Esophagus squamous epithelium (tissue), 5 donors: ENCODE measurements around the gene DNTT. TPM values are rescaled to one million over a fixed set of nuclear protein-coding genes. Genes with fewer than 3 reads are reported as not detected.

Source experiments
- DNase-seq: peaks from one replicate; lab custom pipeline; 2025; lab: John Stamatoyannopoulos, UW
- H3K27ac ChIP-seq, 4 donors: fragments of 200-600 bp; sonication (generic); one replicate each; pipeline ENCODE4 v1.5.1; 2016 to 2019; ENCODE audit warnings: mild to moderate bottlenecking in 1 of 4
- H3K27me3 ChIP-seq, 4 donors: fragments of 200-600 bp; sonication (generic); 1 replicate in 3 of 4; 2 replicates in 1 of 4; pipeline versions ENCODE4 v1.5.1 to v1.6.0; 2017 to 2021; ENCODE audit warnings: antibody characterized with exemption in 1 of 4
- H3K36me3 ChIP-seq, 3 donors: fragments of 200-600 bp; sonication (generic); one replicate each; pipeline ENCODE4 v1.5.1; 2016 to 2019
- H3K4me1 ChIP-seq, 3 donors: fragments of 200-600 bp; sonication (generic); one replicate each; pipeline ENCODE4 v1.5.1; 2017 to 2019
- H3K4me3 ChIP-seq, 4 donors: fragments of 200-600 bp; sonication (generic); 1 replicate in 3 of 4; 2 replicates in 1 of 4; pipeline ENCODE4 v1.5.1; 2016 to 2019; ENCODE audit warnings: mild to moderate bottlenecking in 2 of 4, moderate library complexity in 1 of 4
- H3K9me3 ChIP-seq, 3 donors: fragments of 200-600 bp; sonication (generic); one replicate each; pipeline ENCODE4 v1.5.1; 2016 to 2019
- POLR2A ChIP-seq, 4 donors: fragments of 450-650 bp; IDR thresholded peaks; one replicate each; pipeline ENCODE4 v1.6.1; 2017; ENCODE audit warnings: antibody characterized with exemption in 4 of 4, mild to moderate bottlenecking in 4 of 4, moderate library complexity in 3 of 4
- WGBS, 2 donors: methylation state at CpG; one replicate each; pipeline ENCODE4 v1.1.5; 2018; 5-methylcytosine and 5-hydroxymethylcytosine counted together
- intact Hi-C: fragments of 100-400 bp; cut with DNase I; formaldehyde crosslinking; loops from one replicate; pipeline ENCODE4 v1.15.0; 2022
- total RNA-seq, 4 donors: library from RNA; depleted of rRNA; stranded (reverse); fragments of >200 nt; gene quantifications; one replicate each; pipeline ENCODE4 v1.1.0, GENCODE V29; 2016
- TF ChIP-seq, protein P1 (sequence below), 6 experiments: fragments of 450-650 bp in 4 of 6; fragments of 200-600 bp in 2 of 6; sonication (generic) in 2 of 6; IDR thresholded peaks; one replicate each; pipeline ENCODE4 v1.5.1; 2016 to 2019; ENCODE audit warnings: antibody characterized with exemption in 6 of 6, mild to moderate bottlenecking in 4 of 6, moderate library complexity in 4 of 6
- donor health status: DM: yes; HTN: yes; CAD: no.

Gene DNTT
- not detected for total RNA-seq

DNA sequence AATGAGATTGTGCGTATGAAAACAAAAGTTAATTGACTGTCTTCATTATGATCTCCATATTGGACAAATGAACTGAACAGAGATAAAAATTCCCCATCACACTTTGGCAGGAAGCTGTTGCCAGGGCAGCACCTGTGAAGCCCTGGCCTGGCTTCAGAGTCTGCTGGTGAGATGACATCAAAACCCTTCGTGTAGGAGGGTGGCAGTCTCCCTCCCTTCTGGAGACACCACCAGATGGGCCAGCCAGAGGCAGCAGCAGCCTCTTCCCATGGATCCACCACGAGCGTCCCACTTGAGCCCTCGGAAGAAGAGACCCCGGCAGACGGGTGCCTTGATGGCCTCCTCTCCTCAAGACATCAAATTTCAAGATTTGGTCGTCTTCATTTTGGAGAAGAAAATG, at the start of gene DNTT:
TSS of gene DNTT (plus strand) at position 205 of the 400 bp plus-strand sequence. CDS start at position 269, 64 bp downstream.
- H3K36me3 ChIP-seq, result no peaks in the 10 kb centered on the region
- no peaks in the 10 kb centered on the region for H3K9me3 ChIP-seq
- intact Hi-C loops, result no loop called here
- TF ChIP-seq, protein P1, sequence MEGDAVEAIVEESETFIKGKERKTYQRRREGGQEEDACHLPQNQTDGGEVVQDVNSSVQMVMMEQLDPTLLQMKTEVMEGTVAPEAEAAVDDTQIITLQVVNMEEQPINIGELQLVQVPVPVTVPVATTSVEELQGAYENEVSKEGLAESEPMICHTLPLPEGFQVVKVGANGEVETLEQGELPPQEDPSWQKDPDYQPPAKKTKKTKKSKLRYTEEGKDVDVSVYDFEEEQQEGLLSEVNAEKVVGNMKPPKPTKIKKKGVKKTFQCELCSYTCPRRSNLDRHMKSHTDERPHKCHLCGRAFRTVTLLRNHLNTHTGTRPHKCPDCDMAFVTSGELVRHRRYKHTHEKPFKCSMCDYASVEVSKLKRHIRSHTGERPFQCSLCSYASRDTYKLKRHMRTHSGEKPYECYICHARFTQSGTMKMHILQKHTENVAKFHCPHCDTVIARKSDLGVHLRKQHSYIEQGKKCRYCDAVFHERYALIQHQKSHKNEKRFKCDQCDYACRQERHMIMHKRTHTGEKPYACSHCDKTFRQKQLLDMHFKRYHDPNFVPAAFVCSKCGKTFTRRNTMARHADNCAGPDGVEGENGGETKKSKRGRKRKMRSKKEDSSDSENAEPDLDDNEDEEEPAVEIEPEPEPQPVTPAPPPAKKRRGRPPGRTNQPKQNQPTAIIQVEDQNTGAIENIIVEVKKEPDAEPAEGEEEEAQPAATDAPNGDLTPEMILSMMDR (IDR thresholded peaks at IDR 0.05), result no peak
- TF ChIP-seq POLR2A (IDR thresholded peaks at IDR 0.05), result no peak
- H3K4me1 ChIP-seq, result peaks cover 0 to 19% (median 0%) of the 10 kb centered on the region in 3 donors
- H3K27me3 ChIP-seq, result peaks cover 0 to 36% (median 0%) of the 10 kb centered on the region in 4 donors
- DNase-seq, result no peak
- no peak within 1 kb of the TSS for H3K4me3 ChIP-seq
- 79 to 87% methylated on average over 5 to 6 of the region's 8 CpGs for WGBS, 2 donors
- no peak within 1 kb of the TSS for H3K27ac ChIP-seq

DNA sequence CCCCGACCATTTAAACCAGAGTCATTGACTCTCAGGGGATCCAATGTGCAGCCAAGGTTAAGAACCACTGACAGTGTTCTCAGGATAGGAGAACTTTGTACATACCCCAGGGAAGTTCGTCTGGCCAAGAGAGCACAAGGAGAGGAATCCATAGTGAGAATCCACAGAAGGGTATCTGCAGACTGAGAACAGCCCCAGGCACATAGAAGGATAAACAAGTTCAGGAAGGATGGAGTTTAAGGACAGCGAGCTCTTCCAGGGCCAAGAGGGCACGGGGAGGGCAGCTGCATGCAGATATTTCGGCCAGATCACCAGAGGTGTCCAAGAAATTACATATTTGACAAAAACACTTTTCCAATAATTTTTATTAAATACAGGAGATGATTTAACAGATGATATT, 49.3 kb upstream of the DNTT start:
- Histone ChIP-seq H3K4me1 (peaks cover 0 to 32% (median 0%) of the 10 kb centered on the region in 3 donors), H3K9me3 (no peaks in the 10 kb centered on the region), H3K36me3 (peaks cover 0 to 8% (median 0%) of the 10 kb centered on the region in 3 donors), H3K27me3 (no peaks in the 10 kb centered on the region), H3K27ac (no peak overlapping the region), H3K4me3 (no peak overlapping the region)
- no peak for DNase-seq
- intact Hi-C loops, result no loop called here
- no peak for TF ChIP-seq POLR2A (IDR thresholded peaks at IDR 0.05)
- TF ChIP-seq, protein P1 (IDR thresholded peaks at IDR 0.05), result no peak
- WGBS, 2 donors, result 81 to 89% methylated on average over 4 of the region's 5 CpGs

DNA sequence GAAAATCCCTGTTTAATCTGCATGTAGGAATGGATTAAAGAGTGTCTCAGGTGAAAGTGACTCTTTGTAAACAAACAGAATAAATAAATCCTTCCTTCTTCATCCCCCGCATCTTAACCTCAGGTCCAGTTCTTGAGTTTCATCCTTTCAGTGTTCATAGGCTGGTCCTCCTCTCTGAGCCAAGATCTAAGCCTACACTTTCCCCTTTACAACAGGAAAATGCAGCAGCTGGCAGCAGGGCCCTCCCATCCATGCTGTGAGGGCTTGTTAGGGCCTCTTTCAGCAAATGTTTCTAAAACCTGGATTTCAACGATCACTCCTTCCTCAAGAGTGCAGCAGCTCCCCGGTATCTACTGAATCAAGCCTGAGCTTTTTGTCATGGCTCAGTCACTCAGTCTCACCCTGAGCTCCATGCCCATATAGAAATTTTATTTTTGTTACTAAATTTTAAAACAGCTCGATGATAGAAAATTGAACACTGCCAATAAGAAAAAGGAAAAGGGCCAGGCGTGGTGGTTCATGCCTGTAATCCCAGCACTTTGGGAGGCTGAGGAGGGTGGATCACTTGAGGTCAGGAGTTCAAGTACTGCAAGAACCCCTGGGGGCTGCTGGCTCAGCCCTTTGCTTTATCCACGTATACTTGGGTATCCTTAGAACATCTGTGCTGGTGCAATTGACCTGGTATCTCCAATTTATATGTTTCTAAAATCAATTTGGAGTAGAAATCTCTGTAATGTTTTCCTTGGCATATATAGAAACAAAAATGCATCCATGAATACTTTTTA, 48.5 kb upstream of the DNTT start:
- no peak overlapping the region for H3K27ac ChIP-seq

DNA sequence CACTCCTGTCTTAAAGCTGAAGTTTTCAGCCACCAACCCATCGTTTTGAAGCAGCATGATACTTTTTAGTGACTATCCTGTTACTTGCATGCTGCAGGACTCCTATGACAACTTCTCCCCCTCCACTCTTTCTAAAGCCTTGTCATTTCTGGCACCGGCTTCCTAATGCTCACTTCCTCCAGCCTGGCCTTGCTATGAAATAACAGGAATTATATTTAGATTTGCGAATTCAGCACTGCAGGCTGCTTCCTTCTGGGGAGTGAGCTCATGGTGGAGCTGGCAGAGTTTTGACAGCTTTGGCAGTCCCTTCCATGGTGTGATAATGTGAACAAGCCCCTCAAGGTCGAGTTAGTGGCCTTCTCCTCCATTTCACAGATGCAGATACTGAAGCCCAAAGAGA, 46.3 kb upstream of the DNTT start:
- DNase-seq, result no peak
- Histone ChIP-seq H3K4me1 (peaks cover 0 to 36% (median 0%) of the 10 kb centered on the region in 3 donors), H3K27me3 (no peaks in the 10 kb centered on the region), H3K36me3 (peaks cover 0 to 8% (median 0%) of the 10 kb centered on the region in 3 donors), H3K27ac (peak overlapping the region in 2 of 4 donors; percentile 2 to 32), H3K9me3 (no peaks in the 10 kb centered on the region), H3K4me3 (no peak overlapping the region)
- intact Hi-C loops, result no loop called here
- WGBS, 2 donors, result 28 to 61% methylated on average over 4 of the region's 4 CpGs
- TF ChIP-seq, protein P1 (IDR thresholded peaks at IDR 0.05), result no peak
- no peak for TF ChIP-seq POLR2A (IDR thresholded peaks at IDR 0.05)

More for the DNA sequence above, 48.5 kb upstream of the DNTT start:
- intact Hi-C loops, result no loop called here
- no peaks in the 10 kb centered on the region for H3K9me3 ChIP-seq
- peaks cover 0 to 36% (median 0%) of the 10 kb centered on the region in 3 donors for H3K4me1 ChIP-seq
- no peak for DNase-seq
- 45 to 50% methylated on average over 6 of the region's 6 CpGs for WGBS, 2 donors
- H3K36me3 ChIP-seq, result peaks cover 0 to 8% (median 0%) of the 10 kb centered on the region in 3 donors
- H3K27me3 ChIP-seq, result no peaks in the 10 kb centered on the region
- no peak overlapping the region for H3K4me3 ChIP-seq
- TF ChIP-seq, protein P1 (IDR thresholded peaks at IDR 0.05), result no peak
- TF ChIP-seq POLR2A (IDR thresholded peaks at IDR 0.05), result no peak

DNA sequence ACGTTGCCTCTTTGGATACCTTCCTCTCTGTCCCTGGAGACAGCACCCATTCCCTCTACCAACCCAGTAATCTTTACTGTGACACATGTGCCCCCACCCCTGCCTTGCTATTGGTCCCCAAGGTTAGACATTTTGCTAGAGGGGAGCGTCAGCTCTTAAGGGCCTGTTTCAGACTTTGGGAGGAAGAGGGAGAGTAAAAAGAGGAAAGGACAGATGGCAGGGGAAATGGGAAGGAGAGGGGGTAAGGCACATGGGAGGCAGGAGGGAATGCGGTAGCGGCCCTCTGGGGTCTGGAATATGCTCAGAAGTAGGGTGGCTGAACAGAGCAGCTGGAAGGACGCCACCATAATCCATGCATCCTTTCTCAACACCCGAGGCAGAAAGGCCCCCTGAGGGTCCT, 45.1 kb upstream of the DNTT start:
- TF ChIP-seq, protein P1 (IDR thresholded peaks at IDR 0.05), result no peak
- TF ChIP-seq POLR2A (IDR thresholded peaks at IDR 0.05), result no peak
- no peak for DNase-seq
- Histone ChIP-seq H3K4me3 (no peak overlapping the region), H3K9me3 (no peaks in the 10 kb centered on the region), H3K4me1 (peaks cover 0 to 36% (median 0%) of the 10 kb centered on the region in 3 donors), H3K27ac (no peak overlapping the region), H3K27me3 (no peaks in the 10 kb centered on the region), H3K36me3 (peaks cover 0 to 8% (median 0%) of the 10 kb centered on the region in 3 donors)
- WGBS, 2 donors, result 46 to 61% methylated on average over 6 of the region's 6 CpGs
- intact Hi-C loops, result no loop called here
